Thyroid gland (tissue), 4 donors: ENCODE data around the gene TMEM14A.

ENCODE experiments used
- POLR2A ChIP-seq, 2 donors: fragments of 450-650 bp; IDR thresholded peaks; one replicate each; pipeline ENCODE4 v1.6.1; 2017; ENCODE audit warnings: antibody characterized with exemption in 2 of 2, mild to moderate bottlenecking in 2 of 2, moderate library complexity in 1 of 2
- TF ChIP-seq, protein P1 (sequence below), 6 experiments: fragments of 200-600 bp in 3 of 6; fragments of 450-650 bp in 3 of 6; sonication (generic) in 3 of 6; IDR thresholded peaks; one replicate each; pipeline ENCODE4 v1.5.1; 2016 to 2019; ENCODE audit warnings: antibody characterized with exemption in 6 of 6, mild to moderate bottlenecking in 2 of 6, inconsistent platforms in 1 of 6, moderate library complexity in 1 of 6

DNA sequence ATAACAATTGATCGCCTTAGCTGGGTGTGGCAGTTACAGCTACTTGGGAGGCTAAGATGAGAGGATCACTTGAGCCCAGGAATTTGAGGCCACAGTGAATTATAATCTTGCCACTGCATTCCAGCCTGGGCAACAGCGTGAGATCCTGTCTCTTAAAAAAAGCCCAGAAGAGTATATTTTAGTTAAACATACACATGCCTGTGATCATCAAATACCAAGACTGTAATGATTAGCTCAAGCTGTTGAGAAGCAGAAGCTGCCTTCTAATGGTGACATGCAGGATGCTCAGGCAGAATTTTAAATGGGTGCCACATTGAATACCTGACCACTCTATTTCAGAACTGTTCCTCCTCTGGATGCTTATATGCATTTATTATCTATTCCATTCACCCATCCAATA lies 8.9 kb upstream of the TMEM14A start:
- TF ChIP-seq, protein P1, sequence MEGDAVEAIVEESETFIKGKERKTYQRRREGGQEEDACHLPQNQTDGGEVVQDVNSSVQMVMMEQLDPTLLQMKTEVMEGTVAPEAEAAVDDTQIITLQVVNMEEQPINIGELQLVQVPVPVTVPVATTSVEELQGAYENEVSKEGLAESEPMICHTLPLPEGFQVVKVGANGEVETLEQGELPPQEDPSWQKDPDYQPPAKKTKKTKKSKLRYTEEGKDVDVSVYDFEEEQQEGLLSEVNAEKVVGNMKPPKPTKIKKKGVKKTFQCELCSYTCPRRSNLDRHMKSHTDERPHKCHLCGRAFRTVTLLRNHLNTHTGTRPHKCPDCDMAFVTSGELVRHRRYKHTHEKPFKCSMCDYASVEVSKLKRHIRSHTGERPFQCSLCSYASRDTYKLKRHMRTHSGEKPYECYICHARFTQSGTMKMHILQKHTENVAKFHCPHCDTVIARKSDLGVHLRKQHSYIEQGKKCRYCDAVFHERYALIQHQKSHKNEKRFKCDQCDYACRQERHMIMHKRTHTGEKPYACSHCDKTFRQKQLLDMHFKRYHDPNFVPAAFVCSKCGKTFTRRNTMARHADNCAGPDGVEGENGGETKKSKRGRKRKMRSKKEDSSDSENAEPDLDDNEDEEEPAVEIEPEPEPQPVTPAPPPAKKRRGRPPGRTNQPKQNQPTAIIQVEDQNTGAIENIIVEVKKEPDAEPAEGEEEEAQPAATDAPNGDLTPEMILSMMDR (IDR thresholded peaks at IDR 0.05), result no peak
- TF ChIP-seq POLR2A (IDR thresholded peaks at IDR 0.05), result no peak
